H1 (cell line): Measurements from ENCODE around the gene PLCB4. TPM values are rescaled to one million over a fixed set of nuclear protein-coding genes. Genes with fewer than 3 reads are reported as not detected.

Source experiments
- CTCF ChIA-PET: fragments of 300-600 bp; sonication (Branson Sonifier 250); formaldehyde crosslinking; loops from one replicate; lab custom pipeline; 2021; ENCODE audit not compliant: partially characterized antibody; lab: Charles Lee
- POLR2A ChIA-PET: fragments of 300-600 bp; sonication (Branson Sonifier 250); formaldehyde crosslinking; loops from one replicate; lab custom pipeline; 2021; ENCODE audit warnings: inconsistent platforms; ENCODE audit not compliant: partially characterized antibody; lab: Charles Lee
- DNase-seq, 2 experiments: peaks; one replicate each; pipeline versions ENCODE4 v3.0.0 to v3.0.0-alpha.2; 2010 to 2022; ENCODE audit warnings: low spot score in 2 of 2, low read depth in 1 of 2, mixed read lengths in 1 of 2
- FAIRE-seq: peaks from 2 replicates; lab custom pipeline; 2011; peaks lifted over from hg19 to GRCh38; lab: Jason Lieb, UNC
- H2AFZ ChIP-seq: 2 replicates; pipeline ENCODE4 v1.8.1; 2012; ENCODE audit warnings: low read length, inconsistent platforms
- H2AK5ac ChIP-seq: 2 replicates; pipeline ENCODE4 v1.6.1; 2013; ENCODE audit warnings: low read depth, low read length
- H2BK120ac ChIP-seq: replicated peaks from 2 replicates; pipeline ENCODE3; 2013; ENCODE audit warnings: low read depth, low read length, inconsistent platforms
- H2BK12ac ChIP-seq: 2 replicates; pipeline ENCODE4 v1.6.1; 2013; ENCODE audit warnings: low read depth, low read length
- H2BK15ac ChIP-seq: 2 replicates; pipeline ENCODE4 v1.6.1; 2013; ENCODE audit warnings: low read length
- H2BK20ac ChIP-seq: 2 replicates; pipeline ENCODE4 v1.6.1; 2013; ENCODE audit warnings: low read length
- H2BK5ac ChIP-seq: 2 replicates; pipeline ENCODE4 v1.6.1; 2013; ENCODE audit warnings: low read depth, low read length
- H3K14ac ChIP-seq: 2 replicates; pipeline ENCODE4 v1.6.1; 2013; ENCODE audit warnings: inconsistent platforms; ENCODE audit not compliant: insufficient read length
- H3K18ac ChIP-seq: 2 replicates; pipeline ENCODE4 v1.6.1; 2013; ENCODE audit warnings: low read length; ENCODE audit errors: extremely low read depth
- H3K23ac ChIP-seq: 2 replicates; pipeline ENCODE4 v1.6.1; 2013; ENCODE audit warnings: inconsistent platforms; ENCODE audit not compliant: insufficient read length
- H3K23me2 ChIP-seq: 2 replicates; pipeline ENCODE4 v1.6.1; 2013; ENCODE audit warnings: low read depth, low read length
- H3K27ac ChIP-seq: 2 replicates; pipeline ENCODE4 v1.6.1; 2011; ENCODE audit warnings: low read depth, low read length, inconsistent platforms
- H3K27me3 ChIP-seq, 4 experiments: replicated peaks in 1 of 4; 1 replicate in 1 of 4; 2 replicates in 3 of 4; pipeline versions ENCODE4 v1.6.1 to v1.8.1; 2011 to 2013; ENCODE audit warnings: low read length in 3 of 4, mild to moderate bottlenecking in 3 of 4, inconsistent platforms in 2 of 4, mixed read lengths in 2 of 4, moderate library complexity in 1 of 4; ENCODE audit not compliant: control insufficient read depth in 3 of 4, insufficient read depth in 3 of 4; ENCODE audit errors: extremely low read depth in 1 of 4
- H3K36me3 ChIP-seq, 4 experiments: 2 replicates each; pipeline versions ENCODE4 v1.6.1 to v1.8.1; 2011 to 2013; ENCODE audit warnings: mild to moderate bottlenecking in 4 of 4, low read length in 3 of 4, moderate library complexity in 2 of 4, control low read depth in 1 of 4, inconsistent platforms in 1 of 4; ENCODE audit not compliant: insufficient read depth in 4 of 4, control insufficient read depth in 2 of 4
- H3K4ac ChIP-seq: replicated peaks from 2 replicates; pipeline ENCODE3; 2013; ENCODE audit warnings: low read length, low read depth, mixed read lengths, inconsistent platforms; ENCODE audit not compliant: insufficient read length
- H3K4me1 ChIP-seq, 4 experiments: replicated peaks in 1 of 4; 1 replicate in 1 of 4; 2 replicates in 3 of 4; pipeline versions ENCODE4 v1.6.1 to v1.8.1; 2011 to 2013; ENCODE audit warnings: low read length in 3 of 4, inconsistent platforms in 2 of 4, mixed read lengths in 1 of 4; ENCODE audit not compliant: insufficient read depth in 4 of 4, control insufficient read depth in 3 of 4
- H3K4me2 ChIP-seq, 2 experiments: 2 replicates each; pipeline versions ENCODE4 v1.6.1 to v1.8.1; 2011 to 2013; ENCODE audit warnings: low read depth in 2 of 2, low read length in 2 of 2, control low read depth in 1 of 2, inconsistent platforms in 1 of 2, mild to moderate bottlenecking in 1 of 2; ENCODE audit not compliant: insufficient read depth in 1 of 2
- H3K4me3 ChIP-seq, 4 experiments: fragments of 200-600, 300-600 bp in 1 of 4; sonication (generic), shearing (Covaris generic), sonication (Bioruptor Twin) in 1 of 4; 2 replicates each; pipeline versions ENCODE4 v1.5.1 to v1.8.1; 2011 to 2016; ENCODE audit warnings: low read length in 4 of 4, low read depth in 3 of 4, control low read depth in 2 of 4, inconsistent platforms in 2 of 4, mild to moderate bottlenecking in 2 of 4, mixed read lengths in 1 of 4, moderate library complexity in 1 of 4; ENCODE audit not compliant: insufficient read depth in 2 of 4; ENCODE audit errors: extremely low read depth in 1 of 4
- H3K56ac ChIP-seq: replicated peaks from 2 replicates; pipeline ENCODE3; 2013; ENCODE audit warnings: low read depth, mild to moderate bottlenecking, mixed read lengths, low read length, inconsistent platforms; ENCODE audit not compliant: insufficient read length
- H3K79me1 ChIP-seq: 2 replicates; pipeline ENCODE4 v1.6.1; 2013; ENCODE audit warnings: low read depth, low read length, control low read depth
- H3K79me2 ChIP-seq, 2 experiments: 2 replicates each; pipeline versions ENCODE4 v1.6.1 to v1.8.1; 2012 to 2013; ENCODE audit warnings: low read length in 2 of 2, mild to moderate bottlenecking in 2 of 2, inconsistent platforms in 1 of 2; ENCODE audit not compliant: insufficient read depth in 2 of 2, control insufficient read depth in 1 of 2
- H3K9ac ChIP-seq, 4 experiments: replicated peaks in 1 of 4; 1 replicate in 1 of 4; 2 replicates in 3 of 4; pipeline versions ENCODE4 v1.6.1 to v1.8.1; 2011 to 2013; ENCODE audit warnings: low read depth in 3 of 4, low read length in 3 of 4, control low read depth in 2 of 4, mild to moderate bottlenecking in 2 of 4, moderate library complexity in 2 of 4, inconsistent platforms in 1 of 4; ENCODE audit errors: extremely low read depth in 1 of 4
- H3K9me3 ChIP-seq, 2 experiments: 2 replicates each; pipeline versions ENCODE4 v1.6.1 to v1.8.1; 2012 to 2013; ENCODE audit warnings: mild to moderate bottlenecking in 2 of 2, moderate library complexity in 2 of 2, control low read depth in 1 of 2, inconsistent platforms in 1 of 2, low read depth in 1 of 2, low read length in 1 of 2, mixed read lengths in 1 of 2; ENCODE audit not compliant: insufficient read depth in 2 of 2
- H4K20me1 ChIP-seq, 2 experiments: replicated peaks in 1 of 2; 2 replicates each; pipeline versions ENCODE3 to v1.8.1; 2011 to 2013; ENCODE audit warnings: inconsistent platforms in 2 of 2, low read length in 2 of 2, mild to moderate bottlenecking in 1 of 2; ENCODE audit not compliant: insufficient read depth in 2 of 2, control insufficient read depth in 1 of 2
- H4K5ac ChIP-seq: 2 replicates; pipeline ENCODE4 v1.6.1; 2013; ENCODE audit warnings: low read length, low read depth, mixed read lengths, inconsistent platforms; ENCODE audit not compliant: insufficient read length
- H4K8ac ChIP-seq: 2 replicates; pipeline ENCODE4 v1.8.0; 2013; ENCODE audit warnings: mild to moderate bottlenecking, moderate library complexity, low read length, inconsistent platforms; ENCODE audit not compliant: insufficient read depth; ENCODE audit errors: extremely low read depth
- H4K91ac ChIP-seq: replicated peaks from 2 replicates; pipeline ENCODE3; 2013; ENCODE audit warnings: low read length, mixed read lengths, inconsistent platforms; ENCODE audit not compliant: insufficient read length
- ASH2L ChIP-seq: fragments of 200-600, 300-600 bp; sonication (generic); IDR thresholded peaks from one replicate; pipeline ENCODE4 v1.7.1; 2017; ENCODE audit warnings: low read length
- ATF3 ChIP-seq: IDR thresholded peaks from 2 replicates; pipeline ENCODE4 v1.6.1; 2011; ENCODE audit warnings: low read depth, mild to moderate bottlenecking, low read length; ENCODE audit not compliant: insufficient read depth
- BACH1 ChIP-seq: IDR thresholded peaks from 2 replicates; pipeline ENCODE4 v1.6.1; 2012; ENCODE audit warnings: low read length, improper control_type of control experiment
- CREB1 ChIP-seq: IDR thresholded peaks from 2 replicates; pipeline ENCODE4 v1.6.1; 2012; ENCODE audit warnings: inconsistent platforms
- MAX ChIP-seq: IDR thresholded peaks from 2 replicates; pipeline ENCODE4 v1.6.1; 2012; ENCODE audit warnings: inconsistent platforms
- NANOG ChIP-seq: IDR thresholded peaks from 2 replicates; pipeline ENCODE4 v1.6.1; 2011; ENCODE audit warnings: low read length, low read depth, mild to moderate bottlenecking, inconsistent platforms; ENCODE audit not compliant: insufficient read depth, poor library complexity, severe bottlenecking
- RXRA ChIP-seq: IDR thresholded peaks from 2 replicates; pipeline ENCODE4 v1.6.1; 2011; ENCODE audit warnings: low read depth, mild to moderate bottlenecking, low read length, moderate library complexity; ENCODE audit not compliant: insufficient read depth
- SIRT6 ChIP-seq: IDR thresholded peaks from one replicate; pipeline ENCODE4 v1.7.1; 2012; ENCODE audit warnings: low read length, inconsistent platforms
- SP4 ChIP-seq: IDR thresholded peaks from 2 replicates; pipeline ENCODE4 v1.6.1; 2012; ENCODE audit warnings: low read length, inconsistent platforms
- SRF ChIP-seq: IDR thresholded peaks from 2 replicates; pipeline ENCODE4 v1.6.1; 2011; ENCODE audit warnings: mild to moderate bottlenecking, low read depth, low read length, moderate library complexity
- TCF12 ChIP-seq: IDR thresholded peaks from 2 replicates; pipeline ENCODE4 v1.6.1; 2011; ENCODE audit warnings: low read depth, mild to moderate bottlenecking, low read length
- TEAD4 ChIP-seq: IDR thresholded peaks from 2 replicates; pipeline ENCODE4 v1.6.1; 2012; ENCODE audit warnings: low read depth, low read length, inconsistent platforms, mixed read lengths
- whole genome bisulfite sequencing, 2 experiments: shearing (Covaris generic) in 1 of 2; methylation state at CpG; one replicate each; pipeline versions ENCODE4 v1.1.6 to v1.1.7; 2013 to 2015; ENCODE audit warnings: low lambda C conversion rate in 2 of 2, mixed read lengths in 2 of 2, inconsistent platforms in 1 of 2, low coverage in 1 of 2, missing lambda C conversion rate in 1 of 2; ENCODE audit not compliant: insufficient replicate concordance in 2 of 2, insufficient coverage in 1 of 2, insufficient read length in 1 of 2; ENCODE audit errors: extremely low coverage in 1 of 2, missing lambda C conversion rate in 1 of 2; 5-methylcytosine and 5-hydroxymethylcytosine counted together
- polyA plus RNA-seq, 7 experiments: library from polyadenylated mRNA; depleted of rRNA in 3 of 7; stranded (reverse) in 5 of 7; unstranded in 2 of 7; fragments of >200 nt in 5 of 7; fragments of 200-250 nt in 2 of 7; gene quantifications; 1 replicate in 5 of 7; 2 replicates in 1 of 7; 4 replicates in 1 of 7; pipeline versions ENCODE4 v1.2.1 to v1.2.3, GENCODE V29; 2011 to 2013; ENCODE audit warnings: missing spikeins in 2 of 7, mixed read lengths in 2 of 7
- total RNA-seq: library from RNA; stranded (reverse); fragmentation: NEBNext Ultra II Directional; extraction: Animal tissue kit (Norgen Biotek cat#: 25700); gene quantifications from 2 replicates; pipeline ENCODE4 v1.2.1, GENCODE V29; 2021

The PLCB4 gene
- total and polyA plus RNA-seq, 2 of the 8 experiments (the other 6 are each of a cell fraction or from before 2014, with no cell fraction given): 3.2 to 14.1 TPM

GRCh38 chr20:9202420-9203080, 133.7 kb downstream of the PLCB4 start:
- Histone ChIP-seq H3K18ac (no peak overlapping the region), H2BK120ac (no peak overlapping the region), H4K8ac (no peak overlapping the region), H3K9me3 (no peaks in the 10 kb centered on the region), H4K91ac (no peak overlapping the region), H3K23me2 (no peaks in the 10 kb centered on the region), H2AFZ (no peak overlapping the region), H3K79me2 (no peaks in the 10 kb centered on the region), H2BK5ac (no peak overlapping the region), H3K79me1 (no peaks in the 10 kb centered on the region), H2BK20ac (no peak overlapping the region), H2BK12ac (no peak overlapping the region), H3K56ac (no peak overlapping the region), H2BK15ac (no peak overlapping the region), H3K4ac (no peak overlapping the region), H3K36me3 (no peaks in the 10 kb centered on the region), H3K27me3 (no peaks in the 10 kb centered on the region), H3K4me1 (peaks cover 0 to 2% (median 0%) of the 10 kb centered on the region in 4 experiments; a peak in 3 of 7 replicates), H3K4me2 (no peak overlapping the region), H2AK5ac (no peak overlapping the region), H4K20me1 (no peaks in the 10 kb centered on the region), H3K14ac (no peak overlapping the region), H3K4me3 (no peak overlapping the region), H4K5ac (no peak overlapping the region), H3K23ac (no peak overlapping the region), H3K27ac (no peak overlapping the region), H3K9ac (no peak overlapping the region)
- ChIA-PET POLR2A (no interaction called here), CTCF (interaction anchor here (0.7 to 2.0 kb wide), 5 partner anchors 12 to 674 kb away, joined by 3 to 6 read pairs (median 3); no protein-coding TSS in a partner anchor)
- no peak for FAIRE-seq
- 89% methylated on average over 3 of the region's 3 CpGs; no CpG with 5 or more reads in 1 of the 2 experiments for WGBS, 2 experiments
- no peak for DNase-seq
- TF ChIP-seq ASH2L (no peak), TEAD4 (no peak), MAX (no peak), TCF12 (no peak), SP4 (no peak), SRF (no peak), NANOG (no peak), ATF3 (no peak), RXRA (no peak), CREB1 (no peak), SIRT6 (no peak), BACH1 (no peak)
